CD4-positive, CD25-positive, alpha-beta regulatory T cell (primary cell): ENCODE measurements around the gene RASGRF1. TPM values are rescaled to one million over a fixed set of nuclear protein-coding genes. Genes with fewer than 3 reads are reported as not detected.

Experiments used
- ATAC-seq, 2 donors: fragments of 150-1000 bp; cut with Tn5 transposase; one replicate each; pipeline ENCODE4 v1.10.0; 2021; ENCODE audit warnings: low read depth in 2 of 2, moderate number of reproducible peaks in 2 of 2, moderate library complexity in 1 of 2
- DNase-seq, 3 donors: peaks; one replicate each; pipeline versions ENCODE4 v3.0.0 to v3.0.0-alpha.2; 2012 to 2022; ENCODE audit warnings: mixed read lengths in 1 of 3
- H3K27ac ChIP-seq: one replicate; pipeline ENCODE4 v1.7.0; 2013; ENCODE audit warnings: mild to moderate bottlenecking, low read length; ENCODE audit not compliant: insufficient read depth, poor library complexity, severe bottlenecking
- H3K27me3 ChIP-seq: one replicate; pipeline ENCODE4 v1.7.0; 2013; ENCODE audit warnings: low read length; ENCODE audit not compliant: control insufficient read depth, insufficient read depth
- H3K36me3 ChIP-seq: one replicate; pipeline ENCODE4 v1.7.0; 2013; ENCODE audit warnings: mild to moderate bottlenecking, low read length, moderate library complexity; ENCODE audit not compliant: control insufficient read depth, insufficient read depth
- H3K4me1 ChIP-seq: 2 replicates; pipeline ENCODE4 v1.7.0; 2013; ENCODE audit warnings: mild to moderate bottlenecking, low read length; ENCODE audit not compliant: insufficient read depth, control insufficient read depth, poor library complexity, severe bottlenecking
- H3K4me3 ChIP-seq: one replicate; pipeline ENCODE4 v1.7.0; 2013; ENCODE audit warnings: low read depth, mild to moderate bottlenecking, low read length, moderate library complexity
- H3K9me3 ChIP-seq, 2 experiments: 1 replicate in 1 of 2; 2 replicates in 1 of 2; pipeline ENCODE4 v1.7.0; 2013; ENCODE audit warnings: low read length in 2 of 2, mild to moderate bottlenecking in 1 of 2, moderate library complexity in 1 of 2; ENCODE audit not compliant: control insufficient read depth in 2 of 2
- H3K27ac Mint-ChIP-seq, 3 donors: one replicate each; pipeline ENCODE4 v1.8.0; 2020 to 2022; ENCODE audit warnings: mild to moderate bottlenecking in 3 of 3, mixed read lengths in 3 of 3, moderate library complexity in 2 of 3
- H3K27me3 Mint-ChIP-seq: one replicate; pipeline ENCODE4 v1.8.0; 2022; ENCODE audit warnings: mild to moderate bottlenecking, mixed read lengths
- H3K36me3 Mint-ChIP-seq: one replicate; pipeline ENCODE4 v1.8.0; 2020; ENCODE audit warnings: mixed read lengths
- H3K4me1 Mint-ChIP-seq, 4 donors: one replicate each; pipeline ENCODE4 v1.8.0; 2020 to 2022; ENCODE audit warnings: mixed read lengths in 4 of 4, mild to moderate bottlenecking in 1 of 4
- H3K4me3 Mint-ChIP-seq, 4 donors: one replicate each; pipeline ENCODE4 v1.8.0; 2020 to 2022; ENCODE audit warnings: mild to moderate bottlenecking in 4 of 4, mixed read lengths in 4 of 4, moderate library complexity in 3 of 4
- H3K9me3 Mint-ChIP-seq, 7 donors: one replicate each; pipeline ENCODE4 v1.8.0; 2020 to 2022; ENCODE audit warnings: mixed read lengths in 7 of 7, mild to moderate bottlenecking in 3 of 7, moderate library complexity in 2 of 7
- polyA plus RNA-seq, 4 donors: library from polyadenylated mRNA; unstranded; fragments of 300-500 nt; fragmentation: Illumina TruSeq; gene quantifications; one replicate each; pipeline ENCODE4 v1.2.3, GENCODE V29; 2021
- total RNA-seq: library from RNA; stranded (reverse); gene quantifications from one replicate; pipeline ENCODE4 v1.2.3, GENCODE V29; 2022

The RASGRF1 gene
- total and polyA plus RNA-seq, 5 donors from 2014 or later: not detected

- Mint-ChIP-seq H3K27me3 (no peaks in the 10 kb centered on the region), H3K4me3 (no peak overlapping the region), H3K36me3 (no peaks in the 10 kb centered on the region), H3K27ac (no peak overlapping the region), H3K9me3 (peaks cover 0 to 1% (median 0%) of the 10 kb centered on the region in 7 donors), H3K4me1 (peaks cover 0 to 2% (median 0%) of the 10 kb centered on the region in 4 donors)
- Histone ChIP-seq H3K36me3 (no peaks in the 10 kb centered on the region), H3K9me3 (no peaks in the 10 kb centered on the region), H3K27me3 (no peaks in the 10 kb centered on the region), H3K27ac (no peak overlapping the region), H3K4me3 (no peak overlapping the region), H3K4me1 (no peaks in the 10 kb centered on the region)
- DNase-seq (no peak), ATAC-seq (no peak)
These were observed 15.3 kb downstream of the RASGRF1 start for GRCh38 chr15:79075256-79075655.

- Histone ChIP-seq H3K4me1 (no peaks in the 10 kb centered on the region), H3K27me3 (no peaks in the 10 kb centered on the region), H3K27ac (no peak overlapping the region), H3K36me3 (no peaks in the 10 kb centered on the region), H3K9me3 (no peaks in the 10 kb centered on the region), H3K4me3 (no peak overlapping the region)
- Mint-ChIP-seq H3K27me3 (no peaks in the 10 kb centered on the region), H3K27ac (no peak overlapping the region), H3K4me1 (peaks cover 0 to 2% (median 0%) of the 10 kb centered on the region in 4 donors), H3K36me3 (no peaks in the 10 kb centered on the region), H3K9me3 (peaks cover 0 to 1% (median 0%) of the 10 kb centered on the region in 7 donors), H3K4me3 (no peak overlapping the region)
- DNase-seq (no peak), ATAC-seq (no peak)
These were observed 17.2 kb downstream of the RASGRF1 start for GRCh38 chr15:79073336-79073735.

GRCh38 chr15:79071901-79072300 lies 18.7 kb downstream of the RASGRF1 start:
- Mint-ChIP-seq H3K4me3 (no peak overlapping the region), H3K4me1 (peaks cover 0 to 2% (median 0%) of the 10 kb centered on the region in 4 donors), H3K36me3 (no peaks in the 10 kb centered on the region), H3K27me3 (no peaks in the 10 kb centered on the region), H3K27ac (no peak overlapping the region), H3K9me3 (peaks cover 0 to 1% (median 0%) of the 10 kb centered on the region in 7 donors)
- H3K36me3 ChIP-seq: no peaks in the 10 kb centered on the region
- no peak overlapping the region for H3K4me3 ChIP-seq
- H3K9me3 ChIP-seq: no peaks in the 10 kb centered on the region
- no peaks in the 10 kb centered on the region for H3K4me1 ChIP-seq
- no peak overlapping the region for H3K27ac ChIP-seq
- DNase-seq: no peak
- no peaks in the 10 kb centered on the region for H3K27me3 ChIP-seq
- ATAC-seq: no peak

GRCh38 chr15:79068790-79069189 lies 21.8 kb downstream of the RASGRF1 start:
- H3K4me3 Mint-ChIP-seq: no peak overlapping the region
- DNase-seq (no peak), ATAC-seq (no peak)
- Histone ChIP-seq H3K27me3 (no peaks in the 10 kb centered on the region), H3K27ac (no peak overlapping the region), H3K36me3 (no peaks in the 10 kb centered on the region), H3K9me3 (no peaks in the 10 kb centered on the region), H3K4me1 (no peaks in the 10 kb centered on the region), H3K4me3 (no peak overlapping the region)
- no peak overlapping the region for H3K27ac Mint-ChIP-seq
- peaks cover 0 to 1% (median 0%) of the 10 kb centered on the region in 7 donors for H3K9me3 Mint-ChIP-seq
- H3K36me3 Mint-ChIP-seq: no peaks in the 10 kb centered on the region
- no peaks in the 10 kb centered on the region for H3K27me3 Mint-ChIP-seq
- H3K4me1 Mint-ChIP-seq: peaks cover 0 to 2% (median 0%) of the 10 kb centered on the region in 4 donors

GRCh38 chr15:79067969-79068368 lies 22.6 kb downstream of the RASGRF1 start:
- no peak overlapping the region for H3K27ac Mint-ChIP-seq
- peaks cover 0 to 1% (median 0%) of the 10 kb centered on the region in 7 donors for H3K9me3 Mint-ChIP-seq
- Histone ChIP-seq H3K36me3 (no peaks in the 10 kb centered on the region), H3K4me3 (no peak overlapping the region), H3K9me3 (no peaks in the 10 kb centered on the region), H3K4me1 (no peaks in the 10 kb centered on the region), H3K27ac (no peak overlapping the region), H3K27me3 (no peaks in the 10 kb centered on the region)
- H3K27me3 Mint-ChIP-seq: peaks cover 3% of the 10 kb centered on the region
- no peaks in the 10 kb centered on the region for H3K36me3 Mint-ChIP-seq
- no peak for DNase-seq
- H3K4me1 Mint-ChIP-seq: peaks cover 0 to 2% (median 0%) of the 10 kb centered on the region in 4 donors
- ATAC-seq: no peak
- peak overlapping the region in 1 of 4 donors; percentile 12 for H3K4me3 Mint-ChIP-seq

GRCh38 chr15:79067072-79067833 lies 23.3 kb downstream of the RASGRF1 start:
- no peaks in the 10 kb centered on the region for H3K36me3 Mint-ChIP-seq
- H3K9me3 Mint-ChIP-seq: peaks cover 0 to 1% (median 0%) of the 10 kb centered on the region in 7 donors
- H3K27me3 ChIP-seq: no peaks in the 10 kb centered on the region
- no peaks in the 10 kb centered on the region for H3K36me3 ChIP-seq
- no peak for DNase-seq
- peaks cover 0 to 2% (median 0%) of the 10 kb centered on the region in 4 donors for H3K4me1 Mint-ChIP-seq
- H3K27ac Mint-ChIP-seq: no peak overlapping the region
- H3K9me3 ChIP-seq: no peaks in the 10 kb centered on the region
- no peak overlapping the region for H3K4me3 ChIP-seq
- peaks cover 7% of the 10 kb centered on the region for H3K27me3 Mint-ChIP-seq
- ATAC-seq: no peak
- no peak overlapping the region for H3K27ac ChIP-seq
- H3K4me3 Mint-ChIP-seq: no peak overlapping the region
- no peaks in the 10 kb centered on the region for H3K4me1 ChIP-seq

GRCh38 chr15:79066391-79067071 lies 24.0 kb downstream of the RASGRF1 start:
- H3K36me3 Mint-ChIP-seq: no peaks in the 10 kb centered on the region
- no peak overlapping the region for H3K4me3 Mint-ChIP-seq
- DNase-seq: no peak
- H3K9me3 Mint-ChIP-seq: no peaks in the 10 kb centered on the region
- Histone ChIP-seq H3K27ac (no peak overlapping the region), H3K4me1 (no peaks in the 10 kb centered on the region), H3K27me3 (no peaks in the 10 kb centered on the region), H3K36me3 (no peaks in the 10 kb centered on the region), H3K4me3 (no peak overlapping the region), H3K9me3 (no peaks in the 10 kb centered on the region)
- peaks cover 7% of the 10 kb centered on the region for H3K27me3 Mint-ChIP-seq
- peak overlapping the region in 1 of 3 donors; percentile 40 for H3K27ac Mint-ChIP-seq
- no peaks in the 10 kb centered on the region for H3K4me1 Mint-ChIP-seq
- ATAC-seq: no peak
